Stimulated activated CD4-positive, alpha-beta T cell treated with anti-CD3 and anti-CD28 coated beads, Interleukin-2, amount 100 ng/mL, for 48 hours (primary cell): ENCODE results near the gene HIBADH.
"Not testable (repeated sequence)": the region's sequence is repeated elsewhere in the genome, so short reads cannot be mapped to it uniquely, and the experiment has no call there.

Source experiments
- DNase-seq, 2 donors: peaks; one replicate each; pipeline ENCODE4 v3.0.0-alpha.2; 2020

HIBADH gene

DNA sequence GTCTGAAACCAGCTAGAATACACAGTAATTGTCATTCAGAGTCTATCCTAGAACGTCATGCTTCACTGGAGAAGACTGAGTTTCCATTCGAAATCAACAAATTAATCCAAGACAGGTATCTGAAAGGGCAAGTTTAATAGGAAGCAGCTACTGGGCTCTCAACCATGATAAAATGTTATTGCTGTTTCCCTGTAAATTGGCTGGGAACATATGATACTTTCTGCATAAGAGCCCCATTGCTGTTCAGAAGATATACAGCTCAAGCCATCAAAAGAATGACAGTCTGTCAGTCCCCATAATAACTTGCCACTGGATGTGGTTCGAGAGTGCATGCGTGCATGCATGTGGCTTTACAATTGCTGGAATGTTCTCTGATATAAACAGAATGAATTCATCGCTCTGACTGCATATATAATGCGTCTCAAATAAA is 129.0 kb downstream of the HIBADH start:
- DNase-seq: no peak

DNA sequence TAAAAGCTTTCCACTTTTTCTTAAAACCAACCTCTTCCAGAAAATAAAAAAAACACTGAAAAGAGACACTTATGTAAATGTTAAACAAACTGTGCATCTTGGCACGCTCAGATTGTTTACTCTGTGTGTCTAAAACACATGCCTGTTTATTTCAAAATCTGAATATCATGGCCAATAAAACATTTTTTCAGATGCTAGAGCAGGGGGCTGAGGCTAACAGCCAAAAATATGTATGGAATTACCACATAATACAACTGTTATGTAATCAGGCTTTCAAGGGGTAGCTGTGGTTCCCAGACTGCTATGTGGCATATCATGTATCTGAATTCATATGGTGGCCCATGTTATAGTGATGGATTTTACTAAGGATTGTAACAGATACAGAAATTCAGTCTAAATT is 130.4 kb downstream of the HIBADH start:
- no peak for DNase-seq

DNA sequence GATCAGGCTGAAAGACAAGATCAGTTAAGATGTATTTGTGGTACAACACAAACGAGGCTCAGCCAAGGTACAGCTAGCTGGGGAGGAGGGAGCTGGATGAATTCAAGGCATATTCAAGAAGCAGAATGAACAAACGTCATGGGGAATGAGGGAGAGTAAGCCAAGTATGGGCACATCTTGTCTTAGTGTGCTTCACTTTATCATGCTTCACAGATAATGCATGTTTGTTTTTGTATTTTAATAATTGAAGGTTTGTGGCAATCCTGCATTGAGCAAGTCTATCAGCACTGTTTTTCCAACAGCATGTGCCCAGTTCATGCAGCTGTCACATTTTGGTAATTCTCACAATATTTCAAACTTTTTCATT is 135.4 kb downstream of the HIBADH start:
- DNase-seq: no peak

DNA sequence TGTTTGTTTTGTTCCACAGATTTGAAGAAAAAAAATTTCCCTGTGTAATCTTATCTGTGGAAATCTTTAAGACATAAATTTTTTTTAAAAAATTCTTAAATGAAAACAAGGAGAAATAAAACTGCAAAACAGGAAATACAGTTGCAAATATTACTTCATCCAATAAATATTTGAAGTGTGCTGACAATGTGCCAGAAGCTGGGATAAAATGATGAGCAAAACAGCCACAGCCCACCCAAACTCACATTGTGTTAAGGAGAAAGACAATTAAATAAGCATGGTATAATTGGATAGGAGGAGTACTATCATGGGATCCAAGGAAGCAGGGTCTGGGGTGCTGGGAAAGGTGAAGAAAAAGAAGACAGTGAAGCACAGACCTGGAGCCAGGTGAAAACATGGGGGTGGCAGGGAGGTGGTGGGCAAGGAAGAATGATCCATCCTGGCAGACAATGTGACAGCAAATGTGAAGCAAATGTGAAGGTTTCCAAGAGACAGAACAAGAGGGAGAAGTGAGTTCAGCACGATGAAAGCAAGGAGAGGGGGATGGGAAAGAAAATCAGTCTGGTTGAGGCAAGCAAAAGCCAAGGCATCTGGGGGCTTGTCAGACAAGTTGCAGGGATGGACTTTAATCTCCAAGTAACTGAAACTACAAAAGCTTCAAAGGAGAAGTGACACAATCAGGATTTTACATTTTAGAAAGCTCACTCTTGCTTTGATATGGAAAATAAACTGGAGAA is 135.9 kb downstream of the HIBADH start:
- no peak for DNase-seq

DNA sequence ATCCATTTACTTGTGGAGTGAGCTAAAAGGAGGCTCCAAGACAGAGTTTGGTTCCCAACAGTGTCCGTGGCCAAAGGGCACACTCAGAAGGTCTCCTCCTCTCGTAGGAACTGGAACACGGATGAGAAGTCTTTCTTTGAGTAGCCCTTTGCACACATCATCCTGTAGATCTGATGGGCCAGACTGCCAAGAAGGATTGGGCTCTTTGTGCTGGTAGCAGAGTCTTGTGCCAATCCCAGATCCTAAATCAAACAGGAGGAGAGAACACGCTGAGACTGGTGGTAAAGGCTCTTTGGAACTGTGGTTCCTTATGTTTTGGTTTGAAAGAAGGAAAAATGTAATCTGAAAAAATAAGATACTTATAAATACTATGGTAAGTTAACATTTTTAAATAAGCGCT is 136.6 kb downstream of the HIBADH start:
- DNase-seq: no peak

DNA sequence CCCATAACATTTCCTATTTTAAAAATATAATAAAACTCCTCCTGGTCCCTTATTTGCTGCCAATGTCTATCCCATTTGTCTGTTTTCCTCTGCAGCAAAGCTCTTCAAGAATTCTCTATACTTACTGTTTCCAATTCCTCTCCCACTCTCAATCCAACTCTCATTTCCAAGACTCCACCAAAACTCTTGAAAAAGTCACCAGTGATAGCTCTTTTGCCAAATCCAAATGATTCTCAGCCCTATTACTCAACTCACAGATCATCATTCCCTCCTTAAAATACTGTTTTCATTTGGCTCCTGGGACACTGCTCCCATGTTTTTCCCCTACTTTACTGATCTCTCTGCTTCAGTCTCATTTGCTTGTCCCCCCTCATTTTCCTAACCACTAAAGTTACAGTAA is 139.4 kb downstream of the HIBADH start:
- no peak for DNase-seq

DNA sequence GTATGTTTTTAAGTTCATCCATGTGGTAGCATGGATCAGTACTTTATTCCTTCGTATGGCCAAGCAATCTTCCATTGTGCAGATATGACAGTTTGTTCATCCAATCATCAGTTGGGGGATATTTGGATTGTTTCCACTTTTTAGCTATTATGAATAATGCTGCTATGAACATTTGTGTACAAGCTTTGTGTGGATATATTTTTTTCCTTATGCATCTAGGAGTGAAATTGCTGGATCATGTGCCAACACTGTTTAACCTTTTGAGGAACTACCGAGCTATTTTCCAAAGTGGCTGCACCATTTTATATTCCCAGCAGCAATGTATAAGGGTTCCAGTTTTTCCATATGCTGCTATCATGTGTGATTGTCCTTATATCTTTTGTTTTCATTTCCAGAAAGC is 140.1 kb downstream of the HIBADH start:
- DNase-seq: no peak

- no peak for DNase-seq
Observed at GRCh38 chr7:27520815-27521790, 141.6 kb downstream of the HIBADH start.

DNA sequence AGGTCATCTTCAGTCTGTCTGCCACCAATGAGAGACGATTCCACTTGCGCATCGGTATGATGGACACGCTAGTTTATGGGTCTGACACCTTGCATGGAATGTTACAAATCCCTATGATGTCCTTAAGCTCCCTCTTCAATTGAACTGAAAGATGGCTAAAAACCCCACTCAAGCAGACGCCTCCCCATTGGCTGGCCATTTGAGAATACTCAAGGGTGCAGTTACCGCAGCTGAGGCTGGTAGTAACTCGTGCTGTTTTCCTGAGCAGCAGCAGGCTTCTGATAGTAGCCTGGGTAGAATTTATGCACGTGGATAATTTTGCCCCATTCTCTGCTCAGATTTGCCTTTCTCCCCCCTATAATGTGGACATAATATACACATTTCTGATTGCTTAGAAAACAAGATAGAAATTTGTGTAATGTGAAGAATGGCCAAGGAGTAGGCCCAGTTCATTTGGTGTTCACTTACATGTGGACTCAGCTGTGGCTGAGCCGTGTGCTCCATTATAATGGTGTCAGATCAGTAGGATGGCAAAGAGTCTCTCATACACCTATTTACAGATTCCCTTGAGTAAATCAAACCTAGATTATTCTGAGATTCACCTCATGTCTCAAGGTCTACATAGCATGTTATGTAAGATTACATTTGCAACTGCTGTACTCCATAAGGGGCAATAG is 142.8 kb downstream of the HIBADH start:
- no peak for DNase-seq

- no peak for DNase-seq
Observed at GRCh38 chr7:27518561-27519350, 143.9 kb downstream of the HIBADH start.

DNA sequence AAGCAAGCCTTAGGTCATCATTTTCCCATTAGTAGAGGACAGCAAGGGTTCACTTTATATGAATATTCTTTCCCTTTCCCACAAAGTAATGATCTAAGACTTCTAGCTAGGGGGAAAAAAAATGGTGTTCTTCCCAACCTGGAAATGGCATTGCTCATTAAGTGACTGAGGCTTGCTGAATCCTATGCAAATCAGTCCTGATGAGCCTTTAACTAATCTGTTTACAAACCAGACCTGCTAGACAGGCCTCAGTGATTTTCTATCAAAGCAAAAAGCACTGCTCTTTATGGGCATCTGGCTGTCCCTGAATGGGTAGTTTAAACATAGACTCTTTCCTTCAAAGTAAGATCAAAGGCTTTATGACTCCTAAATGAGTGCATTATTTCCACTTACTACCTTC is 146.3 kb downstream of the HIBADH start:
- DNase-seq: no peak

DNA sequence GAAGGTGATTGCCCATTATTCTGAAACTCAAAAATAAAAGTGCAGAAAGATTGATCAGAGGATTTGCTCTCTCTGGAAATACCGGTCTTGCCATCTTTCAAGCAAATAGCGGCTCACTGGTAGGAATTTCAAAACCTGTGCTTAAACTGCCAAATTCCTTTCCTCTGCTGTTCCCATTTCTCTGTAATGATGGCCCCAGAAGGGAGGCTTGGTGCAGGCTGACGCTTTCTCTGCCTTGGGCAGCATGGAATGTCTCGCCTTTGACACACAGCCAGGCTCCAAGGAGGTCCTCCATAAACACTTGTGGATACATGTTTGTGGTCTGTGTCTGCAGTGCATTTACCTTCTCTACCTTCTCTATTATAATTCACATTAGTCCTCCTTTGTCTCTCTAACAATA is 146.8 kb downstream of the HIBADH start:
- DNase-seq: no peak

DNA sequence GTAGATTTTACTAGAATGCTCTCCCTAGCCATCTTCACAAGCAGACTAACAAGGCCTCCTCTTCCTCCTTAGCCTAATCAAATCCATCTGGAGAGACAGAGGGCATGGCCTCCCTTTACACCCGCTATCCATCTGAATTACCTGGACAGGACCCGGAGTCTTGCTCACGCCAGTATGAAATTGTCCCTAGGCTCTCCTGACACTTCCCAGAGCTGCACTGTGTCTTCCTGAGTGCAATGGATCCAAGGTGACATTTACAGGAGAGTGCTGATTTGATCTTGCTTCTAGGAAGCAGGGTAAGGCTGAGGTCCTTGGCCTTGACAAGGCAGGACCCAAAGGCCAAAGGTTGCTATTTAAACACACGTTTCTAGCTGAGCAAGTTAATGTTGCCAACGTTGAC is 147.8 kb downstream of the HIBADH start:
- no peak for DNase-seq

DNA sequence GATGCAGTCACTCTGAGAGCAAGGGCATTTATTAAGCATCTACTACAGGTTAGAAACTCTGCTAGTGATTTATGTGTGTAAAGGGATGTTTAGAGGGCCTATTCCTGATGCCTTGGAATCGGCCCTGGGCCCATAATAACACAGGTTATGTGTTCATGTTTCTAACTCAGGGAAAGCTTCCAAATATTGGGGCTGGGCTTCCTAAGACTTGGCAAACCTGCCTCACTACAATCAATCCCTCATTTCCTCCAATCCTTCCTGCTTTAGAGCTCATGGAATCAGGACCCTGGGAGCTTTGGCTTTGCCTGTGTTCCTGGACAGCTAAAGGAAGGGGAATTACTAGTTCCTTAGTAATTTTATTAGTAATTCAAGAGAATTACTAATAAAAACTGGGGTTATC is 148.8 kb downstream of the HIBADH start:
- DNase-seq: no peak

GRCh38 chr7:27511370-27511769 is 151.3 kb downstream of the HIBADH start:
- DNase-seq: not testable (repeated sequence)

- no peak for DNase-seq
Observed at GRCh38 chr7:27510541-27510940, 152.1 kb downstream of the HIBADH start.

DNA sequence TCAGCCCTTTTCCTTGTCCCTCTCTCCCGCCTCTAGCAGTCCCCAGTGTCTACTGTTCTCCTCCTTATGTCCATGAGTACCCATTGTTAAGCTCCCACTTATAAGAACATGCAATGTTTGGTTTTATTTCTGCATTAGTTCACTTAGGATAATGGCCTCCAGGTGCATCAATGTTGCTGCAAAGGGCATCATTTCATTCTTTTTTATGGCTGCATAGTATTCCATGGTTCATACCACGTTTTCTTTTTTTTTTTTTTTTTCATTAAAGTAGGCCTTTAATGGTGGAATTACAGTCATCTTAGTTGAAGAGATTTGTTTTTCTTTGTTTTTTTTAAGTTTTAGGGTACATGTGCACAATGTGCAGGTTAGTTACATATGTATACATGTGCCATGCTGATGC is 160.8 kb downstream of the HIBADH start:
- DNase-seq: not testable (repeated sequence)

GRCh38 chr7:27501001-27501400 is 161.7 kb downstream of the HIBADH start:
- DNase-seq: no peak

DNA sequence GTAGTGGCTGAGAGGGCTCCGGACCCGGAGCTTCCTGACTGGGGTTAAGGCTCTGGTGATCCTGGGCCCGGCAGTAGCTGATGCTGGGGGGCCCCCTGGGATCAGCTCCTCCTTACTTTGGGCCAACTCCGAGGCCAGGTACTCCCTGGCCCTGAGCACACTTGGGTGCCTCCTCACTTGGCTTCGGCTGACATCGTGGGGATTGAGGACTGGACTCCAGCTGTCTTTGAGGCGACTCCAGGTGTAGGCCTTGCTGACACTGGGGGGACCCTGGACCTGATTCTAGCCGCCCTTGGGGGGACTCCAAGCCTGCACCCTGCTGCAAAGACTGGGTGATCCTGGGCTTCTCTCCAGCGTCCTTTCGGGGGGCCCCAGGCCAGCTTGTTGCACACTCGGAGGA is 170.5 kb downstream of the HIBADH start:
- no peak for DNase-seq

DNA sequence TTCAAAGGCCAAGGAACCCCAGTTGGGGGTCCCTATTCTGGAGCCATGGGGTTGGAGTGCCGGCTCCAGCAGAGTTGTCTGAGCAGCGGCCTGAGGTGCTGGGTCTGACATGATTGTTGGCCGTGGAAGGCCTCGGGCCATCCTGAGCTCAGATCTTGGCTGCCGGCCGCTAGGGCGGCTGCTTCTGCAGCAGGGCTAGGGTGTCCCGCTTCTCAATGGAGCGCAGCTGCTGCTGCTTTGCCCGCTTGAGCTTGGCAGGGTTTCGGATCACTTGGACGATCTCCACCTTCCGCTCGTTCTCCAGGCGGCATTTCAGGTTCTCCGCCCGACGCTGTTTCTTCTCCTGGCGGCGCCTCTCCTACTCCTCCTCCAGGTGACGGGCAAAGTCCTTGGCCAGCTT is 171.1 kb downstream of the HIBADH start:
- no peak for DNase-seq

- DNase-seq: no peak
Observed at GRCh38 chr7:27487509-27487908, 175.2 kb downstream of the HIBADH start.

- no peak for DNase-seq
Observed at GRCh38 chr7:27484451-27484850, 178.2 kb downstream of the HIBADH start.

DNA sequence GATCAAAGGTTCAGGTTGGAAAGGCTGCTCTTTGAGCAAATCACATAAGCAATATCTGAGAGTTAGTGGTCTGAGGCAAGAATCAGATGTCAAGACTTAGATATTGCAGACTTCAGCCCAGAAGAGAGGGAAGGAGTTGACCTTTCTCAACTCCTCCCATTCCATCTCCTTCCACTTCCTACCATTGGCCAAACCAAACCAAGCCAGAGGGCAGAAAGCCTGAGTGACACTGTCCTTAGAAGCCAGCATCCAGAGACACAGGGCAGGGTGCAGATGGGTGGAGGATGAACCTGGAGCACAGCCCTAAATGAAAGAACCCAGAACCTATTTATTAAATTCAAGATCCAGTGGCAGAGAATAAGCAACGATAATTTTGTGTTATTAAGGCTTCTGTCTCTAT is 180.5 kb downstream of the HIBADH start:
- DNase-seq: no peak
